Esophagus squamous epithelium (tissue), 5 donors: ENCODE measurements around the gene WAPL. TPM values are rescaled to one million over a fixed set of nuclear protein-coding genes. Genes with fewer than 3 reads are reported as not detected.
"Not testable (repeated sequence)": the region's sequence is repeated elsewhere in the genome, so short reads cannot be mapped to it uniquely, and the experiment has no call there.

ENCODE experiments used
- DNase-seq: peaks from one replicate; lab custom pipeline; 2025; lab: John Stamatoyannopoulos, UW
- H3K27ac ChIP-seq, 4 donors: fragments of 200-600 bp; sonication (generic); one replicate each; pipeline ENCODE4 v1.5.1; 2016 to 2019; ENCODE audit warnings: mild to moderate bottlenecking in 1 of 4
- H3K27me3 ChIP-seq, 4 donors: fragments of 200-600 bp; sonication (generic); 1 replicate in 3 of 4; 2 replicates in 1 of 4; pipeline versions ENCODE4 v1.5.1 to v1.6.0; 2017 to 2021; ENCODE audit warnings: antibody characterized with exemption in 1 of 4
- H3K36me3 ChIP-seq, 3 donors: fragments of 200-600 bp; sonication (generic); one replicate each; pipeline ENCODE4 v1.5.1; 2016 to 2019
- H3K4me1 ChIP-seq, 3 donors: fragments of 200-600 bp; sonication (generic); one replicate each; pipeline ENCODE4 v1.5.1; 2017 to 2019
- H3K4me3 ChIP-seq, 4 donors: fragments of 200-600 bp; sonication (generic); 1 replicate in 3 of 4; 2 replicates in 1 of 4; pipeline ENCODE4 v1.5.1; 2016 to 2019; ENCODE audit warnings: mild to moderate bottlenecking in 2 of 4, moderate library complexity in 1 of 4
- H3K9me3 ChIP-seq, 3 donors: fragments of 200-600 bp; sonication (generic); one replicate each; pipeline ENCODE4 v1.5.1; 2016 to 2019
- CTCF ChIP-seq, 6 experiments: fragments of 450-650 bp in 4 of 6; fragments of 200-600 bp in 2 of 6; sonication (generic) in 2 of 6; IDR thresholded peaks; one replicate each; pipeline ENCODE4 v1.5.1; 2016 to 2019; ENCODE audit warnings: antibody characterized with exemption in 6 of 6, mild to moderate bottlenecking in 4 of 6, moderate library complexity in 4 of 6
- POLR2A ChIP-seq, 4 donors: fragments of 450-650 bp; IDR thresholded peaks; one replicate each; pipeline ENCODE4 v1.6.1; 2017; ENCODE audit warnings: antibody characterized with exemption in 4 of 4, mild to moderate bottlenecking in 4 of 4, moderate library complexity in 3 of 4
- WGBS, 2 donors: methylation state at CpG; one replicate each; pipeline ENCODE4 v1.1.5; 2018; 5-methylcytosine and 5-hydroxymethylcytosine counted together
- intact Hi-C: fragments of 100-400 bp; cut with DNase I; formaldehyde crosslinking; loops from one replicate; pipeline ENCODE4 v1.15.0; 2022
- total RNA-seq, 4 donors: library from RNA; depleted of rRNA; stranded (reverse); fragments of >200 nt; gene quantifications; one replicate each; pipeline ENCODE4 v1.1.0, GENCODE V29; 2016
- donor health status: DM: yes; HTN: yes; CAD: no.

WAPL gene
- total RNA-seq, 4 donors from 2014 or later = 21.4 to 44.4 (median 28.2) TPM

- 16 to 38% methylated on average over 3 to 4 of the region's 4 CpGs for WGBS, 2 donors
- H3K27ac ChIP-seq = no peak overlapping the region
Observed at GRCh38 chr10:86545101-86545500, 23.5 kb upstream of the WAPL start.

GRCh38 chr10:86540016-86540415 is 18.4 kb upstream of the WAPL start:
- intact Hi-C loops = no loop called here
- DNase-seq = no peak
- WGBS, 2 donors = 56% methylated on average over 2 to 3 of the region's 5 CpGs

More at GRCh38 chr10:86545101-86545500, 23.5 kb upstream of the WAPL start:
- H3K9me3 ChIP-seq = no peaks in the 10 kb centered on the region
- H3K4me1 ChIP-seq = peaks cover 0 to 6% (median 0%) of the 10 kb centered on the region in 3 donors
- no peaks in the 10 kb centered on the region for H3K36me3 ChIP-seq
- no peaks in the 10 kb centered on the region for H3K27me3 ChIP-seq
- no peak overlapping the region for H3K4me3 ChIP-seq
- TF ChIP-seq POLR2A (IDR thresholded peaks at IDR 0.05) = no peak
- TF ChIP-seq CTCF (IDR thresholded peaks at IDR 0.05) = no peak
- no peak for DNase-seq
- intact Hi-C loops = no loop called here

DNA sequence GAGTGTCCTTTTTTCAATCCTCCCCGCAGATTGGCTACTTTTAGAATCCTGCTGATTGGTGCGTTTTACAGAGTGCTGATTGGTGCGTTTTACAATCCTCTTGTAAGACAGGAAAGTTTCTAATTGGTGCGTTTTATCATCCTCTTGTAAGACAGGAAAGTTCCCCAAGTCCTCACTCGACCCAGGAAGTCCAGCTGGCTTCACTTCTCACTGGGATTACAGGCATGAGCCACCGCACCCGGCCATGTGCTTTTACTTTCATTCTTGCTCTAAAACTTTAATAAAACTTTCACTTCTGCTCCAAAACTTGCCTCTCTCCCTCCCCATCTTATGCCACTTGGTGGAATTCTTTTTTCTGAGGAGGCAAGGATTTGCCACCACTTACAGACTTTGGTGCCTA is 17.0 kb upstream of the WAPL start:
- Histone ChIP-seq H3K4me1 (peaks cover 4 to 35% (median 7%) of the 10 kb centered on the region in 3 donors), H3K27me3 (no peaks in the 10 kb centered on the region), H3K9me3 (no peaks in the 10 kb centered on the region), H3K4me3 (no peak overlapping the region), H3K36me3 (no peaks in the 10 kb centered on the region), H3K27ac (no peak overlapping the region)
- TF ChIP-seq CTCF (IDR thresholded peaks at IDR 0.05) = no peak
- TF ChIP-seq POLR2A (IDR thresholded peaks at IDR 0.05) = no peak
- 51 to 63% methylated on average over 7 of the region's 7 CpGs for WGBS, 2 donors
- DNase-seq = no peak
- intact Hi-C loops = no loop called here

More at GRCh38 chr10:86540016-86540415, 18.4 kb upstream of the WAPL start:
- Histone ChIP-seq H3K9me3 (no peaks in the 10 kb centered on the region), H3K36me3 (no peaks in the 10 kb centered on the region), H3K27ac (no peak overlapping the region), H3K27me3 (no peaks in the 10 kb centered on the region), H3K4me1 (peaks cover 4 to 32% (median 4%) of the 10 kb centered on the region in 3 donors), H3K4me3 (no peak overlapping the region)
- TF ChIP-seq CTCF (IDR thresholded peaks at IDR 0.05) (no peak), POLR2A (IDR thresholded peaks at IDR 0.05) (no peak)

- H3K4me3 ChIP-seq, H3K27ac ChIP-seq, intact Hi-C loops, H3K27me3 ChIP-seq, DNase-seq, H3K9me3 ChIP-seq, H3K36me3 ChIP-seq: not testable (repeated sequence)
- H3K4me1 ChIP-seq = peaks cover 4 to 35% (median 7%) of the 10 kb centered on the region in 3 donors
- 98% methylated on average over 5 of the region's 8 CpGs for WGBS, 2 donors
Observed at GRCh38 chr10:86538040-86538439, 16.4 kb upstream of the WAPL start.

DNA sequence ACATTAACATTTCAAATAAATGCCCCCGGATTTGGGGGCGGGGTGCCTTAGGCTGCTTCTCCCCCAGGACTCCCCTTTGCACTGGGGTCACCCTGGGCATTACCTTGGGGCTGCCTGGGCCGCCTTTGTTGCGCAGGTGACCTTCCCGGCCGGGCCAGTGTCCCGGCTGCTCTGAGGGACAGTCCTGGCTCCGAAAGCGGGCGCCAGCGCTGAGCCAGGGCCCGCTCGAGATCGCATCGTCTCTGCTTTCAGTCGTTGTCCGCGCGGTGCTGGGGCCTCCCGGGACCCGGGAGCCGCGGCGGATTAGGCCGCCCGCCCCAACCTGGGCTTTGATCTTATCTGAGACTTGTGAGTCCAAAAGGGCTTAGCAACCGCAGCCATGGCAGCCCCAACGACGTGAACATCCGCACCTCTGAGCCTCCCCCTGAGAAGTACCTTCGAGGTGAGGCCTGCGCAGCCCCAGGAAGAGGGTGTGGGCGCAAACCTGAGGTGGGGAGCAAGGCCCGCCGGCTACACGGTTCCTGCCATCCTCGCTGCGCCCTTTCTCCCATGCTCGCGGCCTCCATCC is 14.8 kb upstream of the WAPL start:
- WGBS, 2 donors = 52 to 53% methylated on average over 8 to 11 of the region's 40 CpGs
- H3K36me3 ChIP-seq = no peaks in the 10 kb centered on the region
- H3K27ac ChIP-seq = peak overlapping the region in 3 of 4 donors; percentile 20 to 78 (median 39)
- no peaks in the 10 kb centered on the region for H3K27me3 ChIP-seq
- intact Hi-C loops = no loop called here
- H3K4me3 ChIP-seq = peak overlapping the region in 3 of 4 donors; percentile 47 to 76 (median 56)
- H3K4me1 ChIP-seq = peaks cover 4 to 35% (median 7%) of the 10 kb centered on the region in 3 donors
- no peak for DNase-seq
- TF ChIP-seq CTCF (IDR thresholded peaks at IDR 0.05) (no peak), POLR2A (IDR thresholded peaks at IDR 0.05) (no peak)
- H3K9me3 ChIP-seq = no peaks in the 10 kb centered on the region
